GM20000 (cell line): ENCODE results near the gene LAMB1.

ENCODE experiments used
- DNase-seq: peaks from one replicate; pipeline ENCODE4 v3.0.0; 2012; ENCODE audit warnings: low spot score
- CTCF ChIP-seq: IDR thresholded peaks from 2 replicates; pipeline ENCODE4 v1.5.1; 2012; ENCODE audit warnings: mild to moderate bottlenecking, control low read depth; ENCODE audit errors: extremely low read depth, missing control alignments

Gene LAMB1

GRCh38 chr7:108029034-108029433 lies 26.1 kb upstream of the LAMB1 start:
- no peak for DNase-seq
- TF ChIP-seq CTCF: no peak

- TF ChIP-seq CTCF: no peak
- no peak for DNase-seq
Measured at GRCh38 chr7:108028111-108028510, 25.1 kb upstream of the LAMB1 start.

- no peak for DNase-seq
- TF ChIP-seq CTCF: no peak
Measured at GRCh38 chr7:108027239-108027638, 24.3 kb upstream of the LAMB1 start.

GRCh38 chr7:108026647-108027046 lies 23.7 kb upstream of the LAMB1 start:
- no peak for TF ChIP-seq CTCF
- no peak for DNase-seq

GRCh38 chr7:108026116-108026515 lies 23.2 kb upstream of the LAMB1 start:
- no peak for TF ChIP-seq CTCF
- DNase-seq: no peak

- no peak for TF ChIP-seq CTCF
Measured at GRCh38 chr7:108024538-108024937, 21.6 kb upstream of the LAMB1 start.

GRCh38 chr7:108020585-108020984 lies 17.6 kb upstream of the LAMB1 start:
- DNase-seq: no peak
- TF ChIP-seq CTCF: no peak

More at GRCh38 chr7:108024538-108024937, 21.6 kb upstream of the LAMB1 start:
- no peak for DNase-seq

- no peak for DNase-seq
- TF ChIP-seq CTCF: no peak
Measured at GRCh38 chr7:108018668-108019067, 15.7 kb upstream of the LAMB1 start.
